Fibroblast of lung (primary cell): ENCODE results near the gene RAB42.

Experiments
- EZH2 ChIP-seq: IDR thresholded peaks from 2 replicates; pipeline ENCODE4 v1.5.1; 2012; ENCODE audit warnings: low read length, control low read depth, mild to moderate bottlenecking; ENCODE audit errors: missing control alignments
- TF ChIP-seq, protein P1 (sequence below), 2 donors: IDR thresholded peaks in 1 of 2; conservative IDR thresholded peaks in 1 of 2; 1 replicate in 1 of 2; 2 replicates in 1 of 2; pipeline ENCODE4 v1.5.1; 2011 to 2012; ENCODE audit warnings: low read length in 2 of 2, control low read depth in 1 of 2, inconsistent platforms in 1 of 2, low read depth in 1 of 2, mild to moderate bottlenecking in 1 of 2

DNA sequence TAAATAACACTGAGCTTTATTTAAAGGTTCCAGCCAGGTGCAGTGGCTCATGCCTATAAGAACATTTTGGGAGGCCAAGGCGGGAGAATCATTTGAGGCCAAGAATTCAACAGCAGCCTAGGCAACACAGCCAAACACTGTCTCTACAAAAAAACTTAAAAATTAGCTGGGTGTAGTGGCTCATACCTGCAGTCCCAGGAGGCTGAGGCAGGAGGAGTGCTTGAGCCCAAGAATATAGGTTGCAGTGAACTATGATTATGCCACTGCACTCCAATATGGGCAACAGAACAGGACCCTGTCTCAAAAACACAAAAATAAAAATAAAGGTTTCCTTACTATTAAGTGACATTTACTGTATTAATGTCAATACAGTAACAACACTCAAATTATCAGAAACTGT lies 48.7 kb downstream of the RAB42 start:
- TF ChIP-seq, protein P1, sequence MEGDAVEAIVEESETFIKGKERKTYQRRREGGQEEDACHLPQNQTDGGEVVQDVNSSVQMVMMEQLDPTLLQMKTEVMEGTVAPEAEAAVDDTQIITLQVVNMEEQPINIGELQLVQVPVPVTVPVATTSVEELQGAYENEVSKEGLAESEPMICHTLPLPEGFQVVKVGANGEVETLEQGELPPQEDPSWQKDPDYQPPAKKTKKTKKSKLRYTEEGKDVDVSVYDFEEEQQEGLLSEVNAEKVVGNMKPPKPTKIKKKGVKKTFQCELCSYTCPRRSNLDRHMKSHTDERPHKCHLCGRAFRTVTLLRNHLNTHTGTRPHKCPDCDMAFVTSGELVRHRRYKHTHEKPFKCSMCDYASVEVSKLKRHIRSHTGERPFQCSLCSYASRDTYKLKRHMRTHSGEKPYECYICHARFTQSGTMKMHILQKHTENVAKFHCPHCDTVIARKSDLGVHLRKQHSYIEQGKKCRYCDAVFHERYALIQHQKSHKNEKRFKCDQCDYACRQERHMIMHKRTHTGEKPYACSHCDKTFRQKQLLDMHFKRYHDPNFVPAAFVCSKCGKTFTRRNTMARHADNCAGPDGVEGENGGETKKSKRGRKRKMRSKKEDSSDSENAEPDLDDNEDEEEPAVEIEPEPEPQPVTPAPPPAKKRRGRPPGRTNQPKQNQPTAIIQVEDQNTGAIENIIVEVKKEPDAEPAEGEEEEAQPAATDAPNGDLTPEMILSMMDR (conservative IDR thresholded peaks at IDR 0.05 in 1 of 2, IDR thresholded peaks at IDR 0.05 in 1 of 2; ENCODE audit: low read depth in 1 of 2, low read length in 2 of 2) = peak in 1 of 2 donors; percentile 39
- TF ChIP-seq EZH2 = no peak
